Measurements from ENCODE around the gene PGBD5. TPM values are rescaled to one million over a fixed set of nuclear protein-coding genes. Genes with fewer than 3 reads are reported as not detected.

PGBD5 gene
- total RNA-seq, 1 donor from 2014 or later = 72.4 TPM

DNA sequence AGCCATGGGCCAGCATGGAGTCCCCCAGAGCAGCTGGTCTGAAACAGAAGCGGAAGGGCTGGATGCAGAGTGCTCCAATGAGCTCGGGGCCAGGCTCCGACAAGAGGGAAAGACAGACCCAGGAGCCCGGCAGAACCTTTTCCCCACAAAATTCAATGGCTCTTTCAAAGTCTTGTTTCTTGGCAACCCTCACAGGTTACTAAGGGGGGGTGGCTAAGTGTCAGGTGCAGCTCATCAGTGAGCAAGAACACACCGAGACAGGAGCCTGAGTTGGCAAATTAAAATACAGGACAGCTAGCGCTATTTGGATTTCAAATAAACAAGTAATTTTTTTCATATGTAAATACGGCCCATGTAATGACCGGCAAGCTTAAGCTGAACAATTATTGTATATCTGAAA lies 27.3 kb downstream of the PGBD5 start:
- peaks cover 14% of the 10 kb centered on the region for H3K27me3 Mint-ChIP-seq (ENCODE audit: unreplicated experiment)
- peak overlapping the region; percentile 62 for H3K27ac Mint-ChIP-seq (ENCODE audit: unreplicated experiment)
- no peak for DNase-seq
- H3K9me3 Mint-ChIP-seq (ENCODE audit: unreplicated experiment) = peaks cover 15% of the 10 kb centered on the region
- H3K36me3 Mint-ChIP-seq (ENCODE audit: unreplicated experiment) = peaks cover 12% of the 10 kb centered on the region
- no peak for TF ChIP-seq CTCF (IDR thresholded peaks at IDR 0.05; ENCODE audit: partially characterized antibody, unreplicated experiment)
- peaks cover 51% of the 10 kb centered on the region for H3K4me1 Mint-ChIP-seq (ENCODE audit: low read depth, unreplicated experiment)
- H3K4me3 Mint-ChIP-seq (ENCODE audit: unreplicated experiment) = no peak overlapping the region

DNA sequence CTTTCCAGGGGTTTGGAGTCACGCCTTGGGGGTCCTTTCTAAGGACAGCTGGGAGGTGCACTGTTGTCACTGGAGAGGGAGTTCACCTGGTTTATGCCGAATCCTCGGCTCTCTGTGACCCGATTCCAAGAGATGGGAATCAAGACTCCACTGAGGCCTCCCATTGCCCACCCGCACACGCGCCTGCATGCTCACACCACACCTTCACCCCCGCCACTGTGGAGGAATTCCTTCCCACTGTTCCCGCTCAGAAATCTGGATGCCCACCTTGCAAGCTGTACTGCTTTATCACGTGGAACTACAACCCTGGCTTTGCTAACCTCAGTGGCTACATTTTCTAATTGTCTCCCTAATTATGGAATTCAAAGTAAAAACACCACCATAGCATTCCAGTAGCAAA lies 29.2 kb downstream of the PGBD5 start:
- H3K27me3 Mint-ChIP-seq (ENCODE audit: unreplicated experiment) = peaks cover 20% of the 10 kb centered on the region
- peaks cover 10% of the 10 kb centered on the region for H3K36me3 Mint-ChIP-seq (ENCODE audit: unreplicated experiment)
- peak overlapping the region; percentile 43 for H3K27ac Mint-ChIP-seq (ENCODE audit: unreplicated experiment)
- H3K4me3 Mint-ChIP-seq (ENCODE audit: unreplicated experiment) = no peak overlapping the region
- peaks cover 16% of the 10 kb centered on the region for H3K9me3 Mint-ChIP-seq (ENCODE audit: unreplicated experiment)
- TF ChIP-seq CTCF (IDR thresholded peaks at IDR 0.05; ENCODE audit: partially characterized antibody, unreplicated experiment) = no peak
- no peak for DNase-seq
- peaks cover 58% of the 10 kb centered on the region for H3K4me1 Mint-ChIP-seq (ENCODE audit: low read depth, unreplicated experiment)

- no peak overlapping the region for H3K4me3 Mint-ChIP-seq (ENCODE audit: unreplicated experiment)
- peaks cover 10% of the 10 kb centered on the region for H3K36me3 Mint-ChIP-seq (ENCODE audit: unreplicated experiment)
- H3K4me1 Mint-ChIP-seq (ENCODE audit: low read depth, unreplicated experiment) = peaks cover 58% of the 10 kb centered on the region
- peaks cover 16% of the 10 kb centered on the region for H3K9me3 Mint-ChIP-seq (ENCODE audit: unreplicated experiment)
- peaks cover 21% of the 10 kb centered on the region for H3K27me3 Mint-ChIP-seq (ENCODE audit: unreplicated experiment)
- TF ChIP-seq CTCF (IDR thresholded peaks at IDR 0.05; ENCODE audit: partially characterized antibody, unreplicated experiment) = no peak
- DNase-seq = no peak
- no peak overlapping the region for H3K27ac Mint-ChIP-seq (ENCODE audit: unreplicated experiment)
These were observed 30.2 kb downstream of the PGBD5 start for GRCh38 chr1:230395932-230396331.

GRCh38 chr1:230394741-230395140 lies 31.4 kb downstream of the PGBD5 start:
- DNase-seq = no peak
- H3K36me3 Mint-ChIP-seq (ENCODE audit: unreplicated experiment) = peaks cover 4% of the 10 kb centered on the region
- H3K27me3 Mint-ChIP-seq (ENCODE audit: unreplicated experiment) = peaks cover 14% of the 10 kb centered on the region
- no peak overlapping the region for H3K27ac Mint-ChIP-seq (ENCODE audit: unreplicated experiment)
- no peak for TF ChIP-seq CTCF (IDR thresholded peaks at IDR 0.05; ENCODE audit: partially characterized antibody, unreplicated experiment)
- H3K4me1 Mint-ChIP-seq (ENCODE audit: low read depth, unreplicated experiment) = peaks cover 54% of the 10 kb centered on the region
- no peak overlapping the region for H3K4me3 Mint-ChIP-seq (ENCODE audit: unreplicated experiment)
- peaks cover 14% of the 10 kb centered on the region for H3K9me3 Mint-ChIP-seq (ENCODE audit: unreplicated experiment)

- peaks cover 14% of the 10 kb centered on the region for H3K9me3 Mint-ChIP-seq (ENCODE audit: unreplicated experiment)
- no peak for DNase-seq
- peak overlapping the region; percentile 56 for H3K4me3 Mint-ChIP-seq (ENCODE audit: unreplicated experiment)
- H3K36me3 Mint-ChIP-seq (ENCODE audit: unreplicated experiment) = no peaks in the 10 kb centered on the region
- TF ChIP-seq CTCF (IDR thresholded peaks at IDR 0.05; ENCODE audit: partially characterized antibody, unreplicated experiment) = no peak
- peaks cover 48% of the 10 kb centered on the region for H3K4me1 Mint-ChIP-seq (ENCODE audit: low read depth, unreplicated experiment)
- H3K27me3 Mint-ChIP-seq (ENCODE audit: unreplicated experiment) = peaks cover 12% of the 10 kb centered on the region
- peak overlapping the region; percentile 76 for H3K27ac Mint-ChIP-seq (ENCODE audit: unreplicated experiment)
These were observed 32.0 kb downstream of the PGBD5 start for GRCh38 chr1:230394134-230394533.
